HEK293 (cell line): Measurements from ENCODE around the gene MRPL51.
"Not testable (repeated sequence)": the region's sequence is repeated elsewhere in the genome, so short reads cannot be mapped to it uniquely, and the experiment has no call there.

Source experiments
- TCF7L2 ChIP-seq: IDR thresholded peaks from 2 replicates; pipeline ENCODE4 v1.6.1; 2011; ENCODE audit warnings: low read depth, mild to moderate bottlenecking, inconsistent platforms, low read length, moderate library complexity, borderline replicate concordance
- YY1 ChIP-seq: fragments of 450-650 bp; formaldehyde crosslinking; IDR thresholded peaks from 2 replicates; pipeline ENCODE4 v1.5.1; 2018; ENCODE audit warnings: missing biosample characterization, missing genetic modification characterization
- ZNF311 ChIP-seq: fragments of 450-650 bp; formaldehyde crosslinking; IDR thresholded peaks from 2 replicates; pipeline ENCODE4 v1.5.1; 2017; ENCODE audit warnings: missing biosample characterization, missing genetic modification characterization, borderline replicate concordance
- ZNF416 ChIP-seq: fragments of 450-650 bp; formaldehyde crosslinking; IDR thresholded peaks from 2 replicates; pipeline ENCODE4 v1.5.1; 2016; ENCODE audit warnings: missing biosample characterization, missing genetic modification characterization
- ZNF560 ChIP-seq: fragments of 450-650 bp; formaldehyde crosslinking; IDR thresholded peaks from 2 replicates; pipeline ENCODE4 v1.5.1; 2017; ENCODE audit warnings: missing biosample characterization, missing genetic modification characterization, borderline replicate concordance
- TF ChIP-seq, protein P1 (sequence below): fragments of 450-650 bp; formaldehyde crosslinking; IDR thresholded peaks from 2 replicates; pipeline ENCODE4 v1.5.1; 2016; ENCODE audit warnings: missing biosample characterization, missing genetic modification characterization, low read depth
- TF ChIP-seq, protein P2 (sequence below): fragments of 450-650 bp; formaldehyde crosslinking; IDR thresholded peaks from 2 replicates; pipeline ENCODE4 v1.5.1; 2016; ENCODE audit warnings: missing biosample characterization, missing genetic modification characterization
- TF ChIP-seq, protein P3 (sequence below): fragments of 450-650 bp; formaldehyde crosslinking; IDR thresholded peaks from 2 replicates; pipeline ENCODE4 v1.5.1; 2016; ENCODE audit warnings: missing biosample characterization, missing genetic modification characterization
- TF ChIP-seq, protein P4 (sequence below): fragments of 450-650 bp; formaldehyde crosslinking; IDR thresholded peaks from 2 replicates; pipeline ENCODE4 v1.5.1; 2016; ENCODE audit warnings: missing biosample characterization, missing genetic modification characterization

DNA sequence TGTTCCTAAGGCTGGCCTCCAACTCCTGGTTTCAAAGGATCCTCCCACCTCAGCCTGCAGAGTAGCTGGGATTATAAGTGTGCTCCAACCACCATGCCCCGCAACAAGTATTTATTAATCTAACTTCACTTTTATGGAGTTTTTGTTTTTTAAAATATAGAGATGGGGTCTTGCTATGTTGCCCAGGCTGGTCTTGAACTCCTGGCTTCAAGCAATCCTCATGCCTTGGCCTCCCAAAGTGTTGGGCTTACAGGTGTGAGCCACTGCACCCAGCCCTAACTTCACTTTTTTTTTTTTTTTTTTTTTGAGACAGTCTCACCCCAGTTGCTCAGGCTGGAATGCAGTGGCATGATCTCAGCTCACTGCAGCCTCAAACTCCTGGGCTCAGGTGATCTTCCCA, 2.4 kb downstream of the MRPL51 start:
- TF ChIP-seq ZNF560 (tag by site-specific recombination); ZNF416; ZNF311 (tag by site-specific recombination); YY1 (tag by site-specific recombination); TCF7L2: not testable (repeated sequence)
- TF ChIP-seq, protein P1, sequence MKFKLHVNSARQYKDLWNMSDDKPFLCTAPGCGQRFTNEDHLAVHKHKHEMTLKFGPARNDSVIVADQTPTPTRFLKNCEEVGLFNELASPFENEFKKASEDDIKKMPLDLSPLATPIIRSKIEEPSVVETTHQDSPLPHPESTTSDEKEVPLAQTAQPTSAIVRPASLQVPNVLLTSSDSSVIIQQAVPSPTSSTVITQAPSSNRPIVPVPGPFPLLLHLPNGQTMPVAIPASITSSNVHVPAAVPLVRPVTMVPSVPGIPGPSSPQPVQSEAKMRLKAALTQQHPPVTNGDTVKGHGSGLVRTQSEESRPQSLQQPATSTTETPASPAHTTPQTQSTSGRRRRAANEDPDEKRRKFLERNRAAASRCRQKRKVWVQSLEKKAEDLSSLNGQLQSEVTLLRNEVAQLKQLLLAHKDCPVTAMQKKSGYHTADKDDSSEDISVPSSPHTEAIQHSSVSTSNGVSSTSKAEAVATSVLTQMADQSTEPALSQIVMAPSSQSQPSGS (tag by site-specific recombination), result not testable (repeated sequence)
- TF ChIP-seq, protein P2, sequence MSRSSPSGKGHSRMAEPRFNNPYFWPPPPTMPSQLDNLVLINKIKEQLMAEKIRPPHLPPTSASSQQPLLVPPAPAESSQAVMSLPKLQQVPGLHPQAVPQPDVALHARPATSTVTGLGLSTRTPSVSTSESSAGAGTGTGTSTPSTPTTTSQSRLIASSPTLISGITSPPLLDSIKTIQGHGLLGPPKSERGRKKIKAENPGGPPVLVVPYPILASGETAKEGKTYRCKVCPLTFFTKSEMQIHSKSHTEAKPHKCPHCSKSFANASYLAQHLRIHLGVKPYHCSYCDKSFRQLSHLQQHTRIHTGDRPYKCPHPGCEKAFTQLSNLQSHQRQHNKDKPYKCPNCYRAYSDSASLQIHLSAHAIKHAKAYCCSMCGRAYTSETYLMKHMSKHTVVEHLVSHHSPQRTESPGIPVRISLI, result peak; percentile 63; the same call in 1 of the 2 replicates
- TF ChIP-seq, protein P3, sequence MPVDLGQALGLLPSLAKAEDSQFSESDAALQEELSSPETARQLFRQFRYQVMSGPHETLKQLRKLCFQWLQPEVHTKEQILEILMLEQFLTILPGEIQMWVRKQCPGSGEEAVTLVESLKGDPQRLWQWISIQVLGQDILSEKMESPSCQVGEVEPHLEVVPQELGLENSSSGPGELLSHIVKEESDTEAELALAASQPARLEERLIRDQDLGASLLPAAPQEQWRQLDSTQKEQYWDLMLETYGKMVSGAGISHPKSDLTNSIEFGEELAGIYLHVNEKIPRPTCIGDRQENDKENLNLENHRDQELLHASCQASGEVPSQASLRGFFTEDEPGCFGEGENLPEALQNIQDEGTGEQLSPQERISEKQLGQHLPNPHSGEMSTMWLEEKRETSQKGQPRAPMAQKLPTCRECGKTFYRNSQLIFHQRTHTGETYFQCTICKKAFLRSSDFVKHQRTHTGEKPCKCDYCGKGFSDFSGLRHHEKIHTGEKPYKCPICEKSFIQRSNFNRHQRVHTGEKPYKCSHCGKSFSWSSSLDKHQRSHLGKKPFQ (tag by site-specific recombination), result not testable (repeated sequence)
- TF ChIP-seq, protein P4, sequence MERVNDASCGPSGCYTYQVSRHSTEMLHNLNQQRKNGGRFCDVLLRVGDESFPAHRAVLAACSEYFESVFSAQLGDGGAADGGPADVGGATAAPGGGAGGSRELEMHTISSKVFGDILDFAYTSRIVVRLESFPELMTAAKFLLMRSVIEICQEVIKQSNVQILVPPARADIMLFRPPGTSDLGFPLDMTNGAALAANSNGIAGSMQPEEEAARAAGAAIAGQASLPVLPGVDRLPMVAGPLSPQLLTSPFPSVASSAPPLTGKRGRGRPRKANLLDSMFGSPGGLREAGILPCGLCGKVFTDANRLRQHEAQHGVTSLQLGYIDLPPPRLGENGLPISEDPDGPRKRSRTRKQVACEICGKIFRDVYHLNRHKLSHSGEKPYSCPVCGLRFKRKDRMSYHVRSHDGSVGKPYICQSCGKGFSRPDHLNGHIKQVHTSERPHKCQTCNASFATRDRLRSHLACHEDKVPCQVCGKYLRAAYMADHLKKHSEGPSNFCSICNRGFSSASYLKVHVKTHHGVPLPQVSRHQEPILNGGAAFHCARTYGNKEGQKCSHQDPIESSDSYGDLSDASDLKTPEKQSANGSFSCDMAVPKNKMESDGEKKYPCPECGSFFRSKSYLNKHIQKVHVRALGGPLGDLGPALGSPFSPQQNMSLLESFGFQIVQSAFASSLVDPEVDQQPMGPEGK (tag by site-specific recombination), result not testable (repeated sequence)
